ENCODE results near the gene FSCN2.
A peak's percentile ranks its signal among the peaks of the same experiment; 100 is the strongest.

FSCN2 gene

DNA sequence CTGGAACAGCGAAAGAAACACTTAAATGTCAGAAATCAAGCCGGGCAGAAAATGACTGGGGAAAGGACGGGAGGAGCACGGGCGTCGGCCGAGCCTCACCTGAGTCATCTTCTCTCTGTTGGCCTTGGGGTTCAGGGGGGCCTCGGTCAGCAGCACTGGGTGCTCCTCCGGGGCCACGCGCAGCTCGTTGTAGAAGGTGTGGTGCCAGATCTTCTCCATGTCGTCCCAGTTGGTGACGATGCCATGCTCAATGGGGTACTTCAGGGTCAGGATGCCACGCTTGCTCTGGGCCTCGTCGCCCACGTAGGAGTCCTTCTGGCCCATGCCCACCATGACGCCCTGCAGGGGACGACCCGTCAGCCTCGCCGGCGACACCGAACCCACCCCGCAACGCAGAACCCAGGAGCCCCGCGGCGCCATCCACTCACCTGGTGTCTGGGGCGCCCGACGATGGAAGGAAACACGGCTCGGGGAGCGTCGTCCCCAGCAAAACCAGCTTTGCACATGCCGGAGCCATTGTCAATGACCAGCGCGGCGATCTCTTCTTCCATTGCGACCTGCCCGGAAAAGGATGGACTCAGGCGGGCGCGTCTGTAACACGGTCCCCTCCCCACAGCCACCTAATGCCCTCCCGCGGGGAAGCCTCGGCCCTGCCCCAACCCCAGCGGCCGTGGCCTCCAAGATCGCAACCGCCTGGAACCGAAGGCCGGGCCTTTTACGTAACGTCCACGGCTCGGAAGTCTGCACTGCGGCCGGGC is 16.2 kb upstream of the FSCN2 start:
- peak in 2 of 51 donors; percentile 24 to 65 for DNase-seq

DNA sequence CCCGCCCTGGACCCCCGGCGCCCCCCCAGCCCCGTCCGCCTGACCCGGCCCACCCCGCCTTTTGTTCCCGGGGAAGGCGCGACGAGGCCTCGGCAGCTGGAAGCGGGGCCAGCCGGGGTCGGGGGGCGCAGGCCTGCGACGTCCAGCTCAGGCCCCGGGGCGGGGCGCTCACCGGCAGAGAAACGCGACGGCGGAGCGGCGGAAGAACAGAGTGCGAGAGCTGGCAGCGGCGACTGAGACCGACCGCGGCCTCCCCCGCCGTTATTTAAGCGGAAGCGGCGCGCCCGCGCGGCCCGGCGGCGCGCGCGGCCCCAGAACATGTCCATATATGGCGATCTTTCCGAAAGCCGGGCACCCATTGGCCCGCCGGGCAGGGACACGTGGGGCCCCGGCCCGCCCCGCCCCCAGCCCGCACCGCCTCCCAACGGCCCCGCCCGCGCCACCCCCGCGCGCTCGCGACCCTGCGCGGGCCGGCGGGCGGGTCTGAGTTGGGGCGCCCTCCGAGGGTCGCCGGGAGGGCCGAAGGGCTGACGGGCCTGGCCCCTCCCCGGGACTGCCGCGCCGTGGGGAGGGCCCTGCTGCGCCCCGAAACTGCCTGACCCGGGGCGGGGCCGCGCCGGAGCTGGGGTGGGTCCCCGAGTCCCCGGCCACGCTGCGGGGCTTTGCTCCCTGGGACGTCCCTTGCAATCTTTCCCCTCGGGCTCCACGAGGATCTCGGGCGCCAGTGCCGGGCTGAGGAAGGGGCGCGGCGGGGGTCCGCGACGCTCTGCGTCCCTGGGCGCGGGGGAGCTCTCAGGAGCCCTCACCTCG is 15.4 kb upstream of the FSCN2 start, which contains the start of gene ACTG1:
ACTG1 (minus strand) TSS at position 238 of the 810 bp plus-strand sequence. CDS start 445 bp downstream, outside the sequence.
- DNase-seq, result peak; percentile 45 to 94 (median 86)

DNA sequence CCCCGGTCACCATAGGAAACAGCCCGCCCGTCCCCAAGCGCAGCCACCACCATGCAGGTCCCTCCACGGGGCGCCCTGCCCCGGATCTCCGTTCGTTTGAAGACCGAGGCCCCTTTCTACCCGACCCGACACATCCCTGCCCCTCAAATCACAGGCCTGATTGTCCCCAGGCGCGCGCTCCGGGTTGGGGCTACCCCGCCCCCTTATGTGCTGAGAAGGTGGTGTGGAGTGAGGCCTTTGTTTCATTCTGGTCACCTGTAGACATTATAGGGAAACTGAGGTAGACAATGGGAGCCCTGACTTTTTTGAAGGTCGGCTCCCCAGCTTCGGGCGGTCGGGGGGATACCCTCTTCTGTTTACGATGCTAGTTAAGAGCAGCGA is 14.8 kb upstream of the FSCN2 start:
- peak in 38 of 51 donors; percentile 27 to 80 (median 54) for DNase-seq

DNA sequence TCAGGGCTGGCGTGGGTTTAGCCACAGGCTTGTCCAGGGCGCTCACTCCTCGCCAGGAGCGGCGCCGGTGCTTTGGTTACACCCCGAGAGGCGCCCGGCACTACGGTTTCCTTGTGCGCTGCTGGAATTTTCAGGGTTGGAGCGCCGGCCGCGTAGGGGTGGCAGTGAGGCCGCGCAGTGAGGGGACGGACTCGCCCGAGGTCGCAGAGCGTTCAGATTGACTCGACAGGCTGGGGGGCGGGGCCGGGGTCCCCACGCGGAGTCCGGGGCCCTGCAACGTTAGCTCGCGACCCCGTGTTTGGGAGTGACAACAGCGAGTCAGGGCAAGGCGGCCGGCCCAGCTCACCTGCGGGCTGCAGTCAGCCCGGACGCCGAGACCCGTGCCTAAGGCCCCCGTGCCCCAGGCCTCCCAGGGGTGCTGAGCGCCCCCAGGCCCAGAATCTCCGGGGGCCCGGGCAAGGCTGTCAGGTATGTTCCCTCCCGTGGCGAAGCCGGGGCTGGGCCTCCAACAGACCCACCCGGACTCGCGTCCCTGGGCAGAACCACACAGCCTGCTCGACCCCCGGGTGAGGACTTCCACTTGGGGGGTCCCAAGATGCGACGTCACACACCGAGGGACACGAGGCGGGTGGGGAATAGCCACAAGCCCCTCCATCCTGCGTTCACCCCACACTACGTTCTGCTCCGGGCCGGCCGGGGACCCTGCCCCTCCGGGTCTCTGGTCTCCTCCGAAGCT is 14.3 kb upstream of the FSCN2 start:
- peak in 26 of 51 donors; percentile 28 to 78 (median 56) for DNase-seq

DNA sequence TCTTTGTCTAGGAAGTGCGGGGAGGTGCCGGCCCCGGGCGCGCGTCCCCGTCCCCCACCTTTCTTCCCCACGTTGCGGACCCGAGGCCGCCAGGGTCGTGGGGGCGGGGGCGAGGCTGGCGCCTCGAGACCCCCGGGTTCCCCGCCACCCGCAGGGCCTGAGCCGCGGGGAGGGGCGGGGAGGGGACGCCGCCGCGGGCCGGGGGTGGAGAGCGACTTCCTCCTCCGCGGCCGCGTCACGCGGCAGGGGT is 13.8 kb upstream of the FSCN2 start:
- no peak for DNase-seq

DNA sequence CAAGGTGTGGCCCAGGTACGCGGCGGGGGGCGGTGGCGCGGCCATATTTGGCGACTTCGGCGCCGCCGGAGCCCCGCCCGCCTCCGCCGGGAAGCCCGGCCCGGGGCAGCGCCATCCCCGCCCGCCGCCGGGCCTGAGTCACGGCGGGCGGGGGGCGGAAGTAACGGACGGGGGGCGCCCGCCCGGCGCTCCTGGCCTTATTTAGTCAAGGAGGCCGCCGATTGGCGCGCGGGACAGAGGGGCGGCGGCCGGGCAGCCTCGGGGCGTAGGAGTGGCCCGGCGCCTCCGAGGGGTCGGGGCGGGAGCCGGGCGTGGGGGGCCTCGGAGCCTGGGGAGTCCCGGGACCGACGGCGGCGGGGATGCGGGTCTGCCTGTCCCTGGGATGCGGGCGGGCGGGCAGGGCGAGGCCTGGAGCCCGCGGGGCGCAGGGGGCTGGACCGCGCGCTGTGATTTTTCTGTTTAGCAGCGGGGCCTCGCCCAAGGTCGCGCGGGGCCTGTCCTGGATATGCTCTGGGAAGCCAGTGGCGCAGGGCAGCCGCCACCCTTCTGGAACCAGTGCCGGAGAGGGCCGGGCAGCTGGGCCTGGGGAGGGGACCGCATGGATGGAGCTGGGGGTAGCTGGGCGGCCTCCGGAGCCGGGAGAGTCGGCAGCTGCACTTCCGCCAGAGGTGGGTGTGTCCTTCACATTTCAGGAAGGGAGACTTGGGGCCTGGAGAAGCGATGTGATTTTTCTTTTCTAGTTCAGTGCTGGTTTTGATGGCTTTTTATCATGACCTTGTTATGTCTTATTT is 13.2 kb upstream of the FSCN2 start:
- peak in 27 of 51 donors; percentile 15 to 70 (median 40) for DNase-seq

DNA sequence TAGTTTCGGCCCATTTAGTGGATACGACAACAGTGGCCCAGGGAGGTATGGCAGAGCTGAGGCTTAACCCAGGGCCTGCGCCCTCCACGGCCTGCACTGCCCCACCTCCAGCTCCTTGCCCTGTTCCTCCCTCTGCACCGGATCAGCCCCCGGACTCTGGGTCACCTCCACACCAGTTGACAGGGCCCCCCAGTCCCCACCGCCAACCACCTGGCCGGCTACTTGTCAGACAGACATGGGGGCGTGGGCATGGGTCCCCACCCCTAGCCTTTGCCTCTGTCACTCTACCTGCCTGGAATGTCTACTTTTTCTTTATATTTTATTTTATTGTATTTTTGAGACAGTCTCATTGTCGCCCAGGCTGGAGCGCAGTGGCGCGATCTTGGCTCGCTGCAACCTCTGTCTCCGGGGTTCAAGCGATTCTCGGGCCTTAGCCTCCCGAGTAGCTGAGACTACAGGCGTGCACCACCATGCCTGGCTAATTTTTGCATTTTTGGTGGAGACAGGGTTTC is 12.6 kb upstream of the FSCN2 start:
- DNase-seq, result no peak

DNA sequence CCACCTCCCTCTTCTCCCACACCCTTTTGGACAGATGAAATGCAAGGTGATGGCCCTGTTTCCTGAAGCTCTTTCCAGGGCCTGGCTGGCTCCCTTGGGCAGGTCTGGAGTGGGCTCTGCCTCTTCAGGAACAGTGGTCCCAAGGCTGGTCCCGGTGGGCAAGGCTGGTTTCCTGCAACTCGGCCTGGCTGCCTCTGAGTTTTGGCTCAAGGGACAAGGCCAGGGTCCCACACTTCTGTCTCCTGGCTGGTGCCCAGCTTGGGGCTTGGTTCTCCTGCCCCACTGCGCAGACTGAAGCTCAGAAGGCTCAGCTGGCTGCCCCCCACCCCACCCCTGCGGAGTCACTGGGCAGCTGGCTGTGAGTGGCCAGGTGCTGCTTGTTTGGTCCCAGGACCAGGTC is 11.7 kb upstream of the FSCN2 start:
- no peak for DNase-seq

DNA sequence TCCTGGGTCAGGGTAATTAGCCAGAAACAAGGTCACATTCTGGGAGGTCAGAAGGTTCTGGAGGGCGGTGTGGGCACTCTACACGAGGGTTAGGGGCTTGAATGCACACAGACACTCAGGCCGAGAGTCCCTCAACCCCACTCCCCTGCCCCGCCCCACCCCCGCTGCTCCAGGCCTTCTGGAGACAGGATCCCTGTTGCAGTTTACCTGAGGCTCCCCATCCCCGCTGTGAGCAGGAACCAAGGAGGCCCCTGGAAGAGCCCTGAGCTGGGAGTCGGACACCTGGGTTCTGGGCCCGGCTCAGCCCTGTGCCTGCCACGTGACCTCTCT is 11.2 kb upstream of the FSCN2 start:
- no peak for DNase-seq

DNA sequence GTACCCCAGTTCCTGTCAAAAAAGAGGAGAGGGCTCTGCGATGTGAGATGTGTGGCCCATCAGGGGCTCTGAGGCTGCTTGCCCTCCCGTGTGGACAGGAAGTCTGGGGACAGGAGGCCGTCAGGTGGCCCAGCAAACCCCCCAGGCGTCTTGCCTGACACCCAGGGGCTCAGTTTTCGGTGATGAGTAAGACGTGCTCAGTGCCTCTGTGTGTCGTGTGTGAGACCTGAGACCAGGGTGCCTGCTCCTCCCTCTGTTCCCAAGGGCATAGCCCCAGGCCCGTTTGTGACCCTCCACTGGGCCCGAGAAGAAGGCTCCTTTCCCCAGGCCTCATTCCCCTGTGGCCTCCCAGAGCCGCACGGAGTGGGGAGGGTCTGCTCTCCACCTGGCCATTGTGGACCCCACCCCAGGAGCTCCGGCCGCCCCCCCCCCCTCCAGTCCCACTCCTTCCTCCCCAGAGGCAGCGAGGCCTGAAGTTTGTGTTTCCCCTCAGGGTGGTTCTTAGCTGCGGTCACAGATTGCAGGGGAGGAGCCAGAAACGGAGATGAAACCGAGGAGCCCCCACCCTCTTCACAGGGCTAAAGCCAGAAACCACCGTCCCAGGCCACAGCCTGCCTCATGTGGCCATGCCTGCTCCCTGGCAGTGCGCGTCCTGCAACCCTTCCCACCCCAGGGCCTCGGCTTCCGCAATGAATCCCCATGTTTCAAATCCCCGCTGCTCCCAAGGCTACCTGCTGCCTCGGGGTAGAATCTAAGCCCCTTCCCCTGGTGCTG is 10.7 kb upstream of the FSCN2 start:
- no peak for DNase-seq

DNA sequence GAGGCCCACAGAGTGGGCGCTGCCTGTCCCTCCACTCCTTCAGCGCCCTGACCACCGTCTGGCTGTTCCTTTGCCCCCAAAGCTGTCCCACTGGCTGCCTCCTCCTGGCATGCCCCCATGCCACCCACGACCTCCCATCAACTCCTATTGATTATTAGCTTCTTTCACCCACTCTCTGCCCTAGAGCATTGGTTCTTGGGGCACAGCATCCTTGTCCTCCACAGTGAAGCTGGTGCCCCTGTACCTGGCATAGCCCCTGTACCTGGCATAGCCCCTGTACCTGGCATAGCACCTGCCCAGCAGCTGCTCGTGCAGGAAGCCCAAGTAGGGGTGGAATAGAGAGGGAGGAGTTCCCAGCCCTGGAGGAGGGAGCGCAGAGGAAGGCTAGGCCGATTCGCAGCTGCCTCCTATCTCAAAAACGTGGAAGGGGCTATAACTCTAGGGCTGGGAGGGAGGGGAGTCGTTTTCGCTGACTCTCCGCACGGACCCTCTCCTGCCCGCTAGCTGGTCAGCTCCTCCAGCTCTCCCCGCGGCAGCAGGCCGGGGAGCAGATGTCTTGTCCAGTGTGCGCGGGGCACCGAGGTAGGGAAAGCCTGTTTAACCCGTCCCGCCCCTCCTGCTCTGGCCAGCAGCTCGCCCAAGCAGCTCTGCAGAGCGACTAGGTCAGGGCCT is 9.9 kb upstream of the FSCN2 start:
- DNase-seq, result no peak

DNA sequence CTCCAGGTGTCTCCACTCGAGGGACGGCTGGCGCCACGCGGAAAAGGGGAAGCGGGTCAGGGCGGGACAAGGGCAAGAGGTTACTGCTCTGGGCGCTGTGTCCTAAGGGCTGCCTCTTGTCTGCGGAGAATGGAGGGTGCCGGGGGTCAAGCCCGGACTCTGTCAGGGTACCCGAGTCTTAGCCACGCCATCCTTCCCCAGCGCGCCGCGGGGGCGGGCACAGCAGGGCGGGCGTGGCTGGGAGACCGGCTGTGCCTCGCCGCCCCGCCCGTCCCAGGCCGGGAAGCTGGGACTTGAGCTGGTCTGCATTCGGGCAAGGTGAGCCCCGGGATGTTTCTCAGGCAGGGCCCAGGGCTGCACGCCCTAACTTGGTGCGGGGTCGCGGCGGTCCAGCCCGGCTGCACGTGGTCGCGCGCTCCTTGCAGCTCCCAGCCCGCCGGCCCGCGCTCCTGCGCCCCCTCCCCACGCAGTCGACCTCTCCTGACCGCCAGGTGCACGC is 9.3 kb upstream of the FSCN2 start:
- DNase-seq, result no peak

DNA sequence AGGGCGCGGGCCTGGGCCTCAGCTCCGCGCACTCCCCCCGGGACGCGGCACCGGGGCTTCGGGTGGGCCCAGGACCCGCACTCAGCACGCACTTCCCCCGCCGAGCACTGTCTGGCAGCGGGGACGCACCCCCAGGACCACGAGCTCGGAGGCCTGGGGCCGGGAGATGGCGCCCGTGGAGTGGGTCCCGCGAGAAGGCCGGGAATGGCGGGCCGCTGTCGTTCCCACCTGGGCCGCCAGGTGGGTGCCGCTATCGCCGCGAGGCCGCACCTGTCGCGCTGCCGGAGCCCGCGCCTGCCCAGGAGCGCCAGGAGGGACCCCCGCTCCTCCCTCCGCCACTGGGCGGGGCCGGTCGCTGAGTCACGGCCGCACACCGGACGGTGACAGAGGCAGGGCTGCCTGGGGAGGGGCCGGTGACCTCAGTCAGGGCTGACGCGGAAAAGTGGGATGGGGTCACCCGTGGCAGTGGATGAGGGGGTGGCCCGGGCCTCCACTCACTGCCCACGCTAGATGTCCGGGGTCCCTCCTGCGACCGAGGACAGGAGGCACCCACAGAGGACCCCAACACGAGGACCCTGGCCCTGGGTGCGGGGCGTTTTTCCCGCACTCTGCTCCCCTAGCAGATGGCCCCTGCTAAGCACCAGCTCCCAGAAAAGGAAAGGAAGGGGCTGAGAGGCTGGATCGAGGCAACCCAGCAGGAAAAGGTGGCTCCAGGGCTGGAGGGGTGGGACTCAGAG is 8.7 kb upstream of the FSCN2 start:
- no peak for DNase-seq

DNA sequence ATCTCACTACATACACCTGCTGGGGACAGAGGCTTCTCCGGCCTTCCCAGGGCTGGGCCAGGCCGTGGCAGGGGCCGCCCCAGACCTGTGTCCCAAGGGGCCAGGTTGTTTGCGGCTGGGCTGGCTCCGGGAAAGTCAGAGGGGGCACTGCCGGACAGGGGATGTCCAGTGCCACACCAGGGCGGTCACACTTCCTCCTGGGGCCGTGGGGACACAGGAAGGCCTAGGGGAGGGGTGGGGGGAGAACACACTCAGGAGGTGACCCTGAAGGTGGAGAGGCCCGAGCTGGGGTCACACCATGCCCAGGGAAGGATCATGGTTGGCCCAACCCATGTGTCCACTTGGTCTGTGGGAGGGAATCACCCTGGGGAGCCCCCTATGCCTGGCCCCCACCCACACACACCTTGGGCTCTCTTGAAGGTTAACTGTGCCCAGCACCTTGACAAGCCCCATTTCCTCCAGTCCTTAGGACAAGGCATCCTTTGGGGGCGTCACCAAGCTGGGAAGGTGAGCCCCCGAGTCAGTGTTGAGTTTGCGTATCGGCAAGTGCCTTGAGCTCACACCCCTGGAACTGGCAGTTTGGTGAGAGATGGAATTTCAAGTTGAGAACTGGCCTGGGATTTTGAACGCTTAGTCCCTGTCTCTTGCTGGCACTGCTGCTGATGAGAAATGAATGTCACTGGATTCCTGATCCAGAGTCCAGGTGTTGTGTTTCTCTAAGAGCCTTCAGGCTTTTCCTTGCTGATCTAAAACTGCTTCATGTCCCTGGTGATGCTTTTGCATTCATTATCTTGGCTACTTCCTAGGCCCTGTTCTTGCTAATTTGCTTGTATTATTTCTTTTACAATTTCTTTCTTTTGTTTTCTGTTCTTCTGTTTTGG is 7.9 kb upstream of the FSCN2 start:
- DNase-seq, result no peak

DNA sequence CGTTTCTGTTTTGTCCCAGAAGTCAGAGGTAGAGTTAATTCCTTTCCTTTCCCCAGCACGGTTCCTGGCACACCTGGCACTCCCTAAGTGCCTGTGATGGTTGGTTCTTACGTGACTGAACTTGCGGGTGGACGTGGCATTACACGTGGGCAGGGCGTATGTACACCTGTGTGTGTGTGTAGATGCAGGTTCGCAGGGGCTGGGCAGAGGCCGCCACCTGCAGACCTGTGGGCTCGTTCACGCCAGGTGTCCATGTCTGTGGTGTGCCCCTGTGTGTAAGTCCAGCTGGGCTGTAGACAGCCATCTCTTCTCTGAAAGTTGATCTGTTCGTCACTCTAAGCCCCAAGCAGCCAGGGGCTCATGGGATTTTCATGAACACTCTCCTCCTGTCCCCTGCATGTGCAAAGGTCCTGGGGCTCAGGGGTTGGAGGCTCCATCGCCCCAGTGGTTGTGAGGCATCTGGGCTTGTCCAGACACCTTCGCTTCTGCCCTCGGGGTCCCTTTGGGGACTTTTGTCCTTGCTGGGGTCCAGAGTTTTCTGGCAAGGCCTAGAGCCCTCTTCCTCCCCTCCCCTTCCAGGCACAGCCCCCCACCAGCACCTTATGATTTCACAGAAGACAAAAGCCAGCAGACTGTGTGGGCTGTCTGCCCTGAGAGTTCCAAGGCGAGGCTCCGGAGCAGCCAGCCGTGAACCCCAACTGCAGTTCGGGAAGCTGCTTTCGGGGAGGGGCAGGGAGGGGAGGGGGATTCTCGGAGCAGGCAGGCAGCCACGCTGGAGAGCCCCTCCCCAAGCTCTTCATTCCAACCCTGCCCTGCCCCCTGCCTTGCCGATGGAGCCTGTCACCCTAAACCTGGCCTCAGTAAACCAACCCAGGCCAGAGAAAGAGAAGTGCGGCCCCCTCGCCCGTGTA is 5.4 kb upstream of the FSCN2 start:
- no peak for DNase-seq

DNA sequence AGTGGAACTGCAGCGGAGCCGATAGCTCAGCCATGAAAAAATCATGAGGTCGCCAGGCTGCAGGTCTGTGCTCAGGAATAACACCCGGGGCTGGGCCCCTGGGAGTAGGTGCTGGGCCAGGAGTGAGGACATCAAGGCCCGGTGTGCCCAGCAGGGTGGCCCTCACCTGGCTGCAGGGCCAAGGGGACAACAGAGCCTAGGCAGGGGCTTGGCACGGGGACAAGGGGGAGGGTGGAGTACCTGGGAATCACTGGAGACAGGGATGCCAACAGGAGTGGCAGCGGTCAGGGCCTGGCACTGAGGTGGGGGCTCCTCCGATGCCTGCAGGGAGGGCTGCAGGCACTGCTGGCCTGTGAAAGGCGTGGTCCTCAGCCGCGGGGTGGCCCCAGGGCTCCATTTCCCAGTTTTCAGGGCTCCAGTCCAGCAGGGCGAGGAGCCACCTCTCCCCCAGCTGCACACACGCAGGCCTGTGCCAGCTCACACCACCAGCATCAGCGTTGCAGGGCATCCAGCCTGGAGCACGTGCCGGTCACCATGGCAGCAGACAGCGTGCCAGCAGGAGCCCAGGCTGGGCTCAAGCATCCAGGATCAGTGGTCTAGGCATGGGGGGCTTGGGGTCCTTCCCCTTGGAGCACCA is 4.7 kb upstream of the FSCN2 start:
- DNase-seq, result peak in 41 of 51 donors; percentile 8 to 80 (median 45)

Data from hypothalamus (tissue), 51 donors.